8988T (cell line): ENCODE data around the gene WNK3.
"Not testable (repeated sequence)": the region's sequence is repeated elsewhere in the genome, so short reads cannot be mapped to it uniquely, and the experiment has no call there.

Source experiments
- DNase-seq: peaks from one replicate; pipeline ENCODE4 v3.0.0; 2011

The WNK3 gene

GRCh38 chrX:54357414-54358377 is at the start of gene WNK3:
Gene WNK3 (minus strand): TSS chrX:54358046.
- no peak for DNase-seq

GRCh38 chrX:54407266-54407665 is 49.4 kb upstream of the WNK3 start:
- no peak for DNase-seq

- DNase-seq = no peak
These were observed 39.3 kb upstream of the WNK3 start for GRCh38 chrX:54397113-54397512.

- no peak for DNase-seq
These were observed 28.5 kb upstream of the WNK3 start for GRCh38 chrX:54386314-54386713.

GRCh38 chrX:54384661-54385060 is 26.8 kb upstream of the WNK3 start:
- DNase-seq = not testable (repeated sequence)

- no peak for DNase-seq
These were observed 1.6 kb upstream of the WNK3 start for GRCh38 chrX:54359408-54359807.

GRCh38 chrX:54358424-54359211 is 772 bp upstream of the WNK3 start:
- DNase-seq = no peak

GRCh38 chrX:54352677-54353076 is 5.2 kb downstream of the WNK3 start:
- no peak for DNase-seq

GRCh38 chrX:54337383-54337782 is 20.5 kb downstream of the WNK3 start:
- DNase-seq = not testable (repeated sequence)

GRCh38 chrX:54325077-54325476 is 32.8 kb downstream of the WNK3 start:
- DNase-seq = no peak

- no peak for DNase-seq
These were observed 37.8 kb downstream of the WNK3 start for GRCh38 chrX:54320067-54320466.

- no peak for DNase-seq
These were observed 51.5 kb downstream of the WNK3 start for GRCh38 chrX:54306379-54306778.

GRCh38 chrX:54301516-54301915 is 56.3 kb downstream of the WNK3 start:
- DNase-seq = no peak

- no peak for DNase-seq
These were observed 63.5 kb downstream of the WNK3 start for GRCh38 chrX:54294306-54294705.

GRCh38 chrX:54292755-54293154 is 65.1 kb downstream of the WNK3 start:
- DNase-seq = no peak

- DNase-seq = no peak
These were observed 66.1 kb downstream of the WNK3 start for GRCh38 chrX:54291758-54292157.

GRCh38 chrX:54288968-54289367 is 68.9 kb downstream of the WNK3 start:
- no peak for DNase-seq

- no peak for DNase-seq
These were observed 69.6 kb downstream of the WNK3 start for GRCh38 chrX:54288277-54288676.

GRCh38 chrX:54281676-54282075 is 76.2 kb downstream of the WNK3 start:
- no peak for DNase-seq

- no peak for DNase-seq
These were observed 77.4 kb downstream of the WNK3 start for GRCh38 chrX:54280466-54280865.

- no peak for DNase-seq
These were observed 86.2 kb downstream of the WNK3 start for GRCh38 chrX:54271664-54272063.

- DNase-seq = no peak
These were observed 109.5 kb downstream of the WNK3 start for GRCh38 chrX:54248309-54248708.

GRCh38 chrX:54246866-54247265 is 111.0 kb downstream of the WNK3 start:
- no peak for DNase-seq

GRCh38 chrX:54238588-54238987 is 119.3 kb downstream of the WNK3 start:
- no peak for DNase-seq
